GM18499 (cell line): ENCODE data around the gene HMG20B.

Experiments used
- ATAC-seq: cut with Tn5 transposase; IDR thresholded peaks from one replicate; pipeline ENCODE4 v1.9.1; 2021; ENCODE audit warnings: moderate number of reproducible peaks; ENCODE audit not compliant: insufficient read depth, unreplicated experiment

Gene HMG20B

GRCh38 chr19:3536429-3537100 is 36.2 kb upstream of the HMG20B start:
- ATAC-seq, result no peak

- ATAC-seq, result no peak
Measured at GRCh38 chr19:3537101-3537437, 35.7 kb upstream of the HMG20B start.

GRCh38 chr19:3537438-3538240 is 35.1 kb upstream of the HMG20B start:
- ATAC-seq, result no peak

GRCh38 chr19:3538258-3538929 is 34.4 kb upstream of the HMG20B start:
- ATAC-seq, result no peak

GRCh38 chr19:3538965-3539755 is 33.6 kb upstream of the HMG20B start, which contains the start of gene TEKTIP1:
Gene TEKTIP1 (plus strand): TSS chr19:3539174. CDS start chr19:3539178, 4 bp downstream.
- ATAC-seq, result no peak

- ATAC-seq, result no peak
Measured at GRCh38 chr19:3539756-3540118, 33.0 kb upstream of the HMG20B start.

- ATAC-seq, result no peak
Measured at GRCh38 chr19:3543150-3544057, 29.3 kb upstream of the HMG20B start.

GRCh38 chr19:3544058-3544376 is 28.7 kb upstream of the HMG20B start:
- ATAC-seq, result no peak

GRCh38 chr19:3544742-3545668 is 27.7 kb upstream of the HMG20B start:
- ATAC-seq, result no peak

- no peak for ATAC-seq
Measured at GRCh38 chr19:3545669-3546034, 27.1 kb upstream of the HMG20B start.

GRCh38 chr19:3546119-3546518 is 26.6 kb upstream of the HMG20B start:
- ATAC-seq, result no peak

GRCh38 chr19:3547301-3547731 is 25.4 kb upstream of the HMG20B start:
- no peak for ATAC-seq

- ATAC-seq, result no peak
Measured at GRCh38 chr19:3547767-3548282, 24.9 kb upstream of the HMG20B start.

- ATAC-seq, result no peak
Measured at GRCh38 chr19:3548606-3549005, 24.1 kb upstream of the HMG20B start.

GRCh38 chr19:3549816-3550215 is 22.9 kb upstream of the HMG20B start:
- ATAC-seq, result no peak

GRCh38 chr19:3550947-3551791 is 21.6 kb upstream of the HMG20B start:
- ATAC-seq, result no peak

- no peak for ATAC-seq
Measured at GRCh38 chr19:3551792-3552095, 21.0 kb upstream of the HMG20B start.
